Calu3 (cell line): ENCODE results near the gene TBCEL. TPM values are rescaled to one million over a fixed set of nuclear protein-coding genes. Genes with fewer than 3 reads are reported as not detected.

Experiments
- BruUV-seq: library from RNA; stranded (reverse); fragments of 400-500 nt; replicated peaks from 2 replicates; lab custom pipeline; 2021; lab: Mats Ljungman, UMichigan
- CTCF ChIA-PET: fragments of 300-600 bp; sonication (Branson Sonifier 250); formaldehyde crosslinking; loops from one replicate; lab custom pipeline; 2022; ENCODE audit warnings: antibody characterized with exemption; lab: Charles Lee
- DNase-seq: peaks from one replicate; pipeline ENCODE4 v3.0.0; 2022
- H3K27ac Mint-ChIP-seq: one replicate; pipeline ENCODE4 v1.8.0; 2022; ENCODE audit warnings: mixed read lengths; ENCODE audit not compliant: unreplicated experiment
- H3K27me3 Mint-ChIP-seq: one replicate; pipeline ENCODE4 v1.8.0; 2022; ENCODE audit warnings: mixed read lengths; ENCODE audit not compliant: unreplicated experiment
- H3K36me3 Mint-ChIP-seq: one replicate; pipeline ENCODE4 v1.8.0; 2022; ENCODE audit warnings: mild to moderate bottlenecking, moderate library complexity, mixed read lengths; ENCODE audit not compliant: insufficient read depth, unreplicated experiment
- H3K4me1 Mint-ChIP-seq: one replicate; pipeline ENCODE4 v1.8.0; 2022; ENCODE audit warnings: mild to moderate bottlenecking, low read depth, mixed read lengths; ENCODE audit not compliant: unreplicated experiment
- H3K4me3 Mint-ChIP-seq: one replicate; pipeline ENCODE4 v1.8.0; 2022; ENCODE audit warnings: mild to moderate bottlenecking, low read depth, moderate library complexity, mixed read lengths; ENCODE audit not compliant: unreplicated experiment
- H3K9me3 Mint-ChIP-seq: one replicate; pipeline ENCODE4 v1.8.0; 2022; ENCODE audit warnings: low read depth, mixed read lengths; ENCODE audit not compliant: unreplicated experiment
- intact Hi-C: fragments of 100-400 bp; cut with micrococcal nuclease; formaldehyde crosslinking; loops from one replicate; pipeline ENCODE4 v1.10.0; 2022; ENCODE audit not compliant: unreplicated experiment
- total RNA-seq: library from RNA; stranded (reverse); gene quantifications from 2 replicates; pipeline ENCODE4 v1.2.3, GENCODE V29; 2022
- TF ChIP-seq, protein P1 (sequence below): fragments of 200-600 bp; IDR thresholded peaks from one replicate; pipeline ENCODE4 v1.8.0; 2022; ENCODE audit warnings: antibody characterized with exemption; ENCODE audit not compliant: unreplicated experiment

The TBCEL gene
- total RNA-seq, 1 experiment from 2014 or later = 0.80 TPM

- Mint-ChIP-seq H3K9me3 (peaks cover 6% of the 10 kb centered on the region), H3K4me3 (no peak overlapping the region), H3K27me3 (peaks cover 4% of the 10 kb centered on the region), H3K4me1 (no peaks in the 10 kb centered on the region), H3K36me3 (no peaks in the 10 kb centered on the region), H3K27ac (no peak overlapping the region)
- TF ChIP-seq, protein P1, sequence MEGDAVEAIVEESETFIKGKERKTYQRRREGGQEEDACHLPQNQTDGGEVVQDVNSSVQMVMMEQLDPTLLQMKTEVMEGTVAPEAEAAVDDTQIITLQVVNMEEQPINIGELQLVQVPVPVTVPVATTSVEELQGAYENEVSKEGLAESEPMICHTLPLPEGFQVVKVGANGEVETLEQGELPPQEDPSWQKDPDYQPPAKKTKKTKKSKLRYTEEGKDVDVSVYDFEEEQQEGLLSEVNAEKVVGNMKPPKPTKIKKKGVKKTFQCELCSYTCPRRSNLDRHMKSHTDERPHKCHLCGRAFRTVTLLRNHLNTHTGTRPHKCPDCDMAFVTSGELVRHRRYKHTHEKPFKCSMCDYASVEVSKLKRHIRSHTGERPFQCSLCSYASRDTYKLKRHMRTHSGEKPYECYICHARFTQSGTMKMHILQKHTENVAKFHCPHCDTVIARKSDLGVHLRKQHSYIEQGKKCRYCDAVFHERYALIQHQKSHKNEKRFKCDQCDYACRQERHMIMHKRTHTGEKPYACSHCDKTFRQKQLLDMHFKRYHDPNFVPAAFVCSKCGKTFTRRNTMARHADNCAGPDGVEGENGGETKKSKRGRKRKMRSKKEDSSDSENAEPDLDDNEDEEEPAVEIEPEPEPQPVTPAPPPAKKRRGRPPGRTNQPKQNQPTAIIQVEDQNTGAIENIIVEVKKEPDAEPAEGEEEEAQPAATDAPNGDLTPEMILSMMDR = no peak
- CTCF ChIA-PET = no interaction called here
- no peak for DNase-seq
- intact Hi-C loops = no loop called here
- no TSS peak for BruUV-seq
Measured at GRCh38 chr11:121127809-121128208, 103.9 kb downstream of the TBCEL start.

- no TSS peak for BruUV-seq
- CTCF ChIA-PET = no interaction called here
- intact Hi-C loops = no loop called here
- no peaks in the 10 kb centered on the region for H3K4me1 Mint-ChIP-seq
- no peak overlapping the region for H3K27ac Mint-ChIP-seq
- no peak for DNase-seq
- peaks cover 23% of the 10 kb centered on the region for H3K27me3 Mint-ChIP-seq
- H3K4me3 Mint-ChIP-seq = no peak overlapping the region
- TF ChIP-seq, protein P1 = no peak
- H3K36me3 Mint-ChIP-seq = no peaks in the 10 kb centered on the region
- H3K9me3 Mint-ChIP-seq = peaks cover 3% of the 10 kb centered on the region
Measured at GRCh38 chr11:121129362-121130340, 105.7 kb downstream of the TBCEL start.

DNA sequence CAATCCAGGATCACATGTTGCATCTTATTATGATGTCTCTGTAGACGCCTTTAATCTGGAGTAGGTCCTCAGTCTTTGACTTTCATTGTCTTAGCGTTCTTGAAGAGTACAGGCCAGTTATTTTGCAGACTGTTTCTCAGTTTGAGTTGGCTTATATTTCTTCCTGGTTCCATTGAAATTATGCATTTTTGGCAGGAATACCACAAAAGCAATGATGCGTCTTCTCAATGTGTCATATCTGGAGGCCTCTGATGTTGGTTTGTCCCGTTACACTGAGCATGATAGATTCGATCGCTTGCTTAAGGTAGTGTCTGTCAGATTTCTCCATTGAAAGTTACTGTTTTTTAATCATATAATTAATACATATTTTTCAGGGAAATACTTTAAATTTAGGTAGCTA, 107.8 kb downstream of the TBCEL start:
- BruUV-seq = no TSS peak
- TF ChIP-seq, protein P1 = no peak
- H3K9me3 Mint-ChIP-seq = peaks cover 3% of the 10 kb centered on the region
- intact Hi-C loops = no loop called here
- no peaks in the 10 kb centered on the region for H3K4me1 Mint-ChIP-seq
- H3K27me3 Mint-ChIP-seq = peaks cover 27% of the 10 kb centered on the region
- H3K4me3 Mint-ChIP-seq = no peak overlapping the region
- CTCF ChIA-PET = no interaction called here
- no peak overlapping the region for H3K27ac Mint-ChIP-seq
- no peak for DNase-seq
- no peaks in the 10 kb centered on the region for H3K36me3 Mint-ChIP-seq

GRCh38 chr11:121132211-121132976, 108.5 kb downstream of the TBCEL start:
- Mint-ChIP-seq H3K9me3 (peaks cover 3% of the 10 kb centered on the region), H3K27me3 (peaks cover 27% of the 10 kb centered on the region), H3K27ac (no peak overlapping the region), H3K36me3 (no peaks in the 10 kb centered on the region), H3K4me3 (no peak overlapping the region), H3K4me1 (no peaks in the 10 kb centered on the region)
- CTCF ChIA-PET = no interaction called here
- intact Hi-C loops = no loop called here
- TF ChIP-seq, protein P1 = no peak
- no peak for DNase-seq
- BruUV-seq = no TSS peak
